Epithelial cell of proximal tubule (primary cell): Measurements from ENCODE around the gene IDH1. TPM values are rescaled to one million over a fixed set of nuclear protein-coding genes. Genes with fewer than 3 reads are reported as not detected.

Source experiments
- DNase-seq: peaks from one replicate; pipeline ENCODE4 v3.0.0-alpha.2; 2011; ENCODE audit warnings: low read depth
- H3K4me3 ChIP-seq: 2 replicates; pipeline ENCODE4 v1.5.1; 2011; ENCODE audit warnings: low read depth, mild to moderate bottlenecking, low read length
- total RNA-seq: library from RNA; depleted of rRNA; stranded (reverse); fragments of >200 nt; gene quantifications from 2 replicates; pipeline ENCODE4 v1.2.3, GENCODE V29; 2015
- TF ChIP-seq, protein P1 (sequence below): conservative IDR thresholded peaks from 2 replicates; pipeline ENCODE4 v1.5.1; 2012; ENCODE audit warnings: low read depth, mild to moderate bottlenecking, low read length

The IDH1 gene
- total RNA-seq, 1 donor from 2014 or later: 93.1 TPM

DNA sequence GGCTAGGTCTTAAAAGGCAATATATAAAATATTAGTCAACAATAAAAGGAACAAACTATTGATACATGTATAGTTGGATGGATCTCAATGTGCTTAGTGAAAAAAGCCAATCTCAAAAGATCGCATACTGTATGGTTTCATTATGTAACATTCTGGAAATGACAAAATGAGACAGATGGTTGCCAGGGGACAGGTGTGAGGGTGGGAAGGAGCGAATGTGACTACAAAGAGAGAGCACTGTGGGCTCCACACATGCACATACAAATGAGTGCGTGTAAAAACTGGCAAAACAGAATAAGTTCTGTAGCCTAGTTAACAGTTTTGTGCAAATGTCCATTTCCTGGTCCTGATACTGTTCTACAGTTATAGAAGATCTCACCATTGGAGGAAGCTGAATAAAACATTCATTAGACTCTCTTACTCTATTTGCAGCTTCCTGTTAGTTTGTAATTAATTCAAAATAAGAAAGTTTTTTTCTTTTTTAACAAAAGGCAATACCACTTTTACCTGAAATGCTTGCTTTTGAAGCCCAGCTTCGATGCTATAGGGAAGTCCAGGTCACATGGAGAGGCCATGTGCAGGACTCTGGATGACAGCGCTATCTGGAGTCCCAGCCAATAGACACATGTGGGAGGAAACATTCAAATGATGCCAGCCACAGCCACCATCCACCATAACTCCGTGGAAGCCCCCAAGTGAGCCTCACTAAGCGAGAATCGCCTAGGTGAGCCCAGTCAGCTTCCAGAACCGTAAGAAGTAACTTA lies 44.0 kb downstream of the IDH1 start:
- TF ChIP-seq, protein P1, sequence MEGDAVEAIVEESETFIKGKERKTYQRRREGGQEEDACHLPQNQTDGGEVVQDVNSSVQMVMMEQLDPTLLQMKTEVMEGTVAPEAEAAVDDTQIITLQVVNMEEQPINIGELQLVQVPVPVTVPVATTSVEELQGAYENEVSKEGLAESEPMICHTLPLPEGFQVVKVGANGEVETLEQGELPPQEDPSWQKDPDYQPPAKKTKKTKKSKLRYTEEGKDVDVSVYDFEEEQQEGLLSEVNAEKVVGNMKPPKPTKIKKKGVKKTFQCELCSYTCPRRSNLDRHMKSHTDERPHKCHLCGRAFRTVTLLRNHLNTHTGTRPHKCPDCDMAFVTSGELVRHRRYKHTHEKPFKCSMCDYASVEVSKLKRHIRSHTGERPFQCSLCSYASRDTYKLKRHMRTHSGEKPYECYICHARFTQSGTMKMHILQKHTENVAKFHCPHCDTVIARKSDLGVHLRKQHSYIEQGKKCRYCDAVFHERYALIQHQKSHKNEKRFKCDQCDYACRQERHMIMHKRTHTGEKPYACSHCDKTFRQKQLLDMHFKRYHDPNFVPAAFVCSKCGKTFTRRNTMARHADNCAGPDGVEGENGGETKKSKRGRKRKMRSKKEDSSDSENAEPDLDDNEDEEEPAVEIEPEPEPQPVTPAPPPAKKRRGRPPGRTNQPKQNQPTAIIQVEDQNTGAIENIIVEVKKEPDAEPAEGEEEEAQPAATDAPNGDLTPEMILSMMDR: no peak
- no peak for DNase-seq
- no peak overlapping the region for H3K4me3 ChIP-seq

DNA sequence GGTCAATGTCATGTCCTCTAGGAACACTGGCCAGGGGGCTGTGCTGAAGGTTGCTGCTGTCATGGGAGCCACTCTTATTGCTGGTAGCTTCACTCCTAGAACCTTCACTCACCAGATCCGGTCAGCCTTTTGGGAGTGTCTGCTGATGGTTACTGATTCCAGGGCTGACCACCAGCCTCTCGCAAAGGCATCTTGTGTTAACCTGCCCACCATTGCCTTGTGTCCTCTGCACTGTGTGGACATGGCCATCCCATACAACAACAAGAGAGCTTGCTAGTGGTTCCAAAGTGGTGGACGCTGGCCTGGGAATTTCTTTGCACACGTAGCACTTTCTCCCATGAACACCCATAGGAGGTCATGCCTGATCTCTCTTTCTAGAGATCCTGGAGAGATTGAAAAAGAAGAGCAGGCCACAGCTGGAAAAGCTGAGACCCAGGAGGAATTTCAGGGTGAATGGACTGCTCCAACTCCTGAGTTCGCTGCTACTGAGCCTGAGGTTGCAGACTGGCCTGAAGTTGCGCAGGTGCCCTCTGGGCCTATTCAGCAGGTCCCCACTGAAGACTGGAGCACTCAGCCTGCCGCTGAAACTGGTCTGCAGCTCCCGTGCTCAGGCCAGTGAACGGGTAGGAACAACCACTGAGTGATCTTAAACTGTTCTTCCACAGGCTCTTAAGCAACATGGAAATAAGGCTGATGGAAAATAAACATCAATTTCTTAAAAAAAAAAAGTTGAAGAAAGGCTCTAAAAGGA lies 46.4 kb downstream of the IDH1 start:
- no peak overlapping the region for H3K4me3 ChIP-seq
- no peak for DNase-seq
- TF ChIP-seq, protein P1: no peak

DNA sequence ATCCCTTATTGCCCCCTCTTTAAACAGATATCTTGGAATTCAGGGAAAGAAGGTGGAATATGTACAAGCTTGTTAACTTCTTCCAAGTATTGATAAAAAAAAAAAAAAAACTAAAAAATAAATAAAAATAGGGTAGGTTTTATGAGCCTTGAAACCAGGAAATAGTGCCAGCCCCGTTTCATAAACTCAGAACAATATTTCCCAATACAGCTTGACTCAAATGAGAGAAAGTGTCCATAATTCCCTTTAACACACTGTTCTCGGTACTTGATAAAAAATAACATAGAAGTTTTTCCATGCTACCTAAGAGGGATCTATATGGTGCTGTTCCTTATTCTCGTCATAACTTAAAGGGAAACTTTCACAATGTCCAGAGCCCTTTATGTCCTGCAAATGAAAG lies 47.1 kb downstream of the IDH1 start:
- DNase-seq: no peak
- TF ChIP-seq, protein P1: no peak

DNA sequence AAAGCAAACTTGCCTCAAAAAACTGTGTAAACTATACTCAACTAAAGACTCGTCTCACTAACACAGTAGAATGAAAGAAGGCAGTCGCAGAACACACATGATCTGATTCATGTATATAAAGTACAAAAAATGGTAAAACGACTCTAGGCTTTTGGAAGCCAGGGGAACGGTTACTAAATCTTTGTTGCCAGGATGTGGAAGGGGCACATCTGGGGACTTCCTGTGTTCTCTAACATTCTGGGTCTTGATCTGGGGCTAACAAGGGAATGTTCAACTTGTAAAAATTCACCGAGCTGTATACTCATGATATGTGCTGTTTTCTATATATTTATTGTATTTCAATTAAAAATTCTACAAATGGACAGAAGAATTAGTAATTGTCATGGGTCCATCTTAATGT lies 50.7 kb downstream of the IDH1 start:
- DNase-seq: no peak
- H3K4me3 ChIP-seq: no peak overlapping the region
- TF ChIP-seq, protein P1: no peak

More for the DNA sequence above, 47.1 kb downstream of the IDH1 start:
- no peak overlapping the region for H3K4me3 ChIP-seq

DNA sequence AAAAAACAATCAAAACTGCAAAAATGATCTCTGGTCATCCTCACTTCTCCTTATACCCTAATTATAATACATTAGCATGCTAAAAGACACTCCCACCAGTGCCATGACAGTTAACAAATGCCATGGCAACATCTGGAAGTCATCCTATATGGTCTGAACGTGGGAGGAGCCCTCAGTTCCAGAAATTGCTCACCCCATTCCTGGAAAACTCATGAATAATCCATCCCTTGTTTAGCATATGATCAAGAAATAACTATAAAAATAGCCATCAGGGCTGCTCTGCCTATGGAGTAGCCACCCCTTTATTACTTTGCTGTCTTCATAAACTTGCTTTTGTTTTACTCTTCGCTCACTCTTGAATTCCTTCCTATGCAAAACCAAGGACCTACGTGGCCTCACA lies 59.3 kb downstream of the IDH1 start:
- no peak for DNase-seq
- TF ChIP-seq, protein P1: no peak
- H3K4me3 ChIP-seq: no peak overlapping the region

DNA sequence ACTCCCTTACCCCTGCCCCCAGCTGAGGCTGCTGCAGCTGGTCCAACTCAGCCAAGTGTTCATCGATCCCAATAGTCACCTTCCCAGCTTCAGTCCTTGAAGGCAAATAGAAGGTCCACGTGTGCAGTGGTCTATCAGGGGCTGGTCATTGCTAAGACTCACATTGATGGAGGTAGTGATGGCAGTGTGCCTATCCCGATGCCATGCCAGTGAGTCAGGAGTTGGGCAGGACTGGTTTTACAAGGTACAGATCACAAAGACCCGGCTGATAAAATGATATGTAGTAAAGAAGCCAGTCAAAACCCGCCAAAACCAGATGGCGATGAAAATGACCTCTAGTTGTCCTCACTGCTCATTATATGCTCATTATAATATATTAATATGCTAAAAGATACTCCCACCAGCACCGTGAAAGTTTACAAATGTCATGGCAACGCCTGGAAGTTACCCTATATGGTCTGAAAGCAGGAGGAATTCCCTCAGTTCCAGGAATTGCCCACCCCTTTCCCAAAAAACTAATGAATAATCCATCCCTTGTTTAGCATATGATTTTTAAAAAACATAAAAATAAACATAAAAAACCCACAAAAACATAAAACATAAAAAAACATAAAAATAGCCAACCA lies 62.1 kb downstream of the IDH1 start:
- no peak overlapping the region for H3K4me3 ChIP-seq
- no peak for DNase-seq
- TF ChIP-seq, protein P1: no peak
